Right ventricle myocardium inferior (tissue), 1 donor: Measurements from ENCODE around the gene TTC16. TPM values are rescaled to one million over a fixed set of nuclear protein-coding genes. Genes with fewer than 3 reads are reported as not detected.

Source experiments
- ATAC-seq: fragments of 200-7000 bp; cut with Tn5 transposase; one replicate; pipeline ENCODE4 v1.9.1; 2020; ENCODE audit warnings: mild to moderate bottlenecking, moderate library complexity
- DNase-seq: peaks from one replicate; pipeline ENCODE4 v3.0.0; 2021; ENCODE audit errors: missing footprints
- intact Hi-C: fragments of 100-400 bp; cut with DNase I; formaldehyde crosslinking; loops from one replicate; pipeline ENCODE4 v1.11.0; 2022
- total RNA-seq: library from RNA; stranded (reverse); fragmentation: NEBNext Ultra II Directional; extraction: Animal tissue kit (Norgen Biotek cat#: 25700); gene quantifications from one replicate; pipeline ENCODE4 v1.2.1, GENCODE V29; 2021
- donor health status: DM: no; HTN: yes; CAD: no; lungs with severe emphysema.

Gene TTC16
- total RNA-seq, 1 donor from 2014 or later: 0.30 TPM

DNA sequence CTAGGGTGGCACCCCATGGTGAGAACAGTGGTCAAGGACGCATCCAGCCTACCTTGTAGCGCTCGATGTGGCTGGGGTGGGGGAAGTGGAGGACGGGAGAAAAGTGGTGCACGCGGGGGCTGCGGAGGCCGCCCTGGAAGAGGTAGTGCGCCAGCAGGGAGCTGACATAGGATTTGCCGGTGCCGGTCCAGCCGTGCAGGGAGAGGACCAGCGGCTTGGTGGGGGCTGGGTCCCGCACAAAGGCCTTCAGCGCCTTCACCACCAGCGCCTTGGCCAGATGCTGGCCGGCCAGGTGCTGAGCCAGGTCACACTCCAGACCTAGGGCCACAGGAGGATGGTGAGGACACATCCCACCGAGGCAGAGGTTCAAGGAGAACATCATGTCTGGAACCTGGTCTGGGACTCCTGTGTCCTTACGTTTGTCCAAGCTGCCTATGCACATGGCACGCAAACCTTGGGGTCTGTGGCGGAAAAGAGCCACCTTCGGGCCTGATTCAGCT is 18.4 kb downstream of the TTC16 start:
- intact Hi-C loops: loop anchor here (1.0 to 2.0 kb wide), 2 partner anchors 136 to 147 kb away; no protein-coding TSS in a partner anchor
- ATAC-seq: no peak
- DNase-seq: no peak

DNA sequence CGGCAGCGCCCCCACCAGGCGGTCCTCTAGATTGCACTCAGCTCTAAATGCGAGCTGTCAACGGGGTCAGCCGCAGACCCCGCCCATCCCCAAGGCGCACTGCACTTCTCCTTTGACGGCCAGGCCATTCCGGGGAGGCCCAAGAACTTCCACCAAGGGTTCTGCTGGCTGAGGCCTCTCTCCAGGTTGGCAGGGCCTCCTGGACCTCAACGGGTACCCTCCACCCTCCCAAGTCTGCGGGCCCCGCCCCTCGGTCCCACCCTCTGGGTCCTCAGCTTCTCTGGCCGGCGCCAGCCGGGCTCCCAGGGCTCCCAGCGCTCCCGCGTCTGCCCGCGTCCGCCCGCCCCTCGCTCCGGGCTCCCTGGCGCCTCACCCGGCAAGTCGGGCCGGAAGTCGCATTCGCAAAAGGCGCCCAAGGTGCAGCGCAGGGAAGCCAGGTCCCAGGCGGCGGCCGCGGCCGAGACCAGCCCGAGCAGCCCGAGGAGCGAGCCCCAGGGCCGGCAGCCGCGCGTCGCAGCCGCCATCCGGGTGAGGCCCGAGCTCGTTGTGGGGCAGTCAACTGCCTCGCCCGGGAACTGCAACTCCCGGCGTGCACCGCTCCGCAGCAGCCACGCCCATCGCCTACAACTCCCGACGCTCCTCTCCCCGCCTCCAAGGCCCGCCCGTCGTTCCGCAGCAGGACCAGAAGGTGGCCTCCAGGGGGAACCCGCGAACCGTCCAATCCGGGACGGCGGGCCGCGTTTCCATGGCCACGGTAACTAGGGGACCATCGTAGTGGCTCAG is 19.1 kb downstream of the TTC16 start, which contains the start of gene TOR2A:
TOR2A (minus strand) TSS at position 548 of the 783 bp plus-strand sequence; CDS start at position 524, 24 bp downstream.
- intact Hi-C loops: loop anchor here (1.0 to 2.0 kb wide), 4 partner anchors 50 to 186 kb away; no protein-coding TSS in a partner anchor
- ATAC-seq: peak; percentile 96
- peak; percentile 99 for DNase-seq

GRCh38 chr9:127735530-127736185 is 19.8 kb downstream of the TTC16 start:
- intact Hi-C loops: loop anchor here (1.0 to 2.0 kb wide), 3 partner anchors 50 to 186 kb away; no protein-coding TSS in a partner anchor

DNA sequence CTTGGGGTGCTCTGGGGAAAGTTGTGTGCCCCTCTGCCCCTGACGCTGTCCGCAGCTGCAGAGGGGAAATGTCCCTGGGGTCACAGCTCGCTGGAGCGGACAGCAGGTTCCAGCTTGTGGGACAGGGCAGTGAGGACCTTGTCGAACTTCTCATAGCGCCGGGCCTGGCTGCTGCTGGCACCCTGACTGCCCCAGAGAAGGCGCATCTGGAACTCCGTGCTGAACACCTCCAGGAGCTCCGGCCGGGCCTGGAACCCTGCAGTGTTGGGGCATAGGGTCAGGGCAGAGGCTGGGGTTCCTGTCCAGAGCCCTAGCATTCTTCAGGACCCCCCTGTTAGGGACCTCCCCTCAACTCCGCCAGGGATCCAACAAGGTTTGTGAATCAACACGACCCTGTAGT is 22.8 kb downstream of the TTC16 start:
- intact Hi-C loops: no loop called here
- DNase-seq: no peak
- no peak for ATAC-seq

More at GRCh38 chr9:127735530-127736185, 19.8 kb downstream of the TTC16 start:
- ATAC-seq (no peak), DNase-seq (no peak)

DNA sequence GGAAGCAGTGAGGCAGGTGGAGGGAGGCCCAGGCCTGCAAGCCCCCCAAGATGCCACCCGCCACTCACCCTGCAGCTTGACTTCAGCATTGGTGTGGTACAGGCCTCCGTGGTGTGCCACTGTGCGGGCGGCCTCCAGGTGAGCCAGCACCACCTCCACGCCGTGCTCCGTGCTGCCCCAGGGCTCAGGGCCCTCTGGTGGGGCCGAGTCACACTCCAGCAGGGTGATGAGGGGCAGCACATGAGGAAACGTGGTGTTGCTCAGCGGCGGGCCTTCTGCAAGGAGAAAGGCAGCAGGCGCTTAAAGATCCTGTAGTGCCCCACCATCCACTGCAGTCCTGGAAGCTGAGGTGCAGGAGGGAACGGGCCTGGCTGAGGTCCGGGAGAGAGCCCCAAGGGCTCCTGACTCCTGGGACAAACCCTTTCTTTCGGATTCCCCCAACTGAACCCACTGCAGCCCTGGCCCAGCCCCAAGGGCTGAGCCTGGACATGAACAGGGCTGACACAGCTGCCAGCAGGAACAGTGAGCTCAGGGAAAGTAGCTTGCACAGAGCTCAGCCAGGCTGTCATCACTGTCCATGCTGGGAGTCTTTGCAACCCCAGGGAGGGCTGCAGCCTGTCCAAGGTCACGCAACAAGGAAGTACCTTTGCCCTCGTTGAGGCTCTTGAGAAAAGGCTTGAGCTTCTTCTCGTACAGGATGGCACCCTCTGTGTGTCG is 23.9 kb downstream of the TTC16 start:
- intact Hi-C loops: no loop called here
- ATAC-seq: peak; percentile 40
- peak; percentile 80 for DNase-seq

- DNase-seq: peak; percentile 86
- intact Hi-C loops: no loop called here
- peak; percentile 73 for ATAC-seq
Observed at GRCh38 chr9:127741831-127742434, 26.1 kb downstream of the TTC16 start.

GRCh38 chr9:127742435-127743088 is 26.7 kb downstream of the TTC16 start:
- ATAC-seq (no peak), DNase-seq (no peak)
- intact Hi-C loops: no loop called here

DNA sequence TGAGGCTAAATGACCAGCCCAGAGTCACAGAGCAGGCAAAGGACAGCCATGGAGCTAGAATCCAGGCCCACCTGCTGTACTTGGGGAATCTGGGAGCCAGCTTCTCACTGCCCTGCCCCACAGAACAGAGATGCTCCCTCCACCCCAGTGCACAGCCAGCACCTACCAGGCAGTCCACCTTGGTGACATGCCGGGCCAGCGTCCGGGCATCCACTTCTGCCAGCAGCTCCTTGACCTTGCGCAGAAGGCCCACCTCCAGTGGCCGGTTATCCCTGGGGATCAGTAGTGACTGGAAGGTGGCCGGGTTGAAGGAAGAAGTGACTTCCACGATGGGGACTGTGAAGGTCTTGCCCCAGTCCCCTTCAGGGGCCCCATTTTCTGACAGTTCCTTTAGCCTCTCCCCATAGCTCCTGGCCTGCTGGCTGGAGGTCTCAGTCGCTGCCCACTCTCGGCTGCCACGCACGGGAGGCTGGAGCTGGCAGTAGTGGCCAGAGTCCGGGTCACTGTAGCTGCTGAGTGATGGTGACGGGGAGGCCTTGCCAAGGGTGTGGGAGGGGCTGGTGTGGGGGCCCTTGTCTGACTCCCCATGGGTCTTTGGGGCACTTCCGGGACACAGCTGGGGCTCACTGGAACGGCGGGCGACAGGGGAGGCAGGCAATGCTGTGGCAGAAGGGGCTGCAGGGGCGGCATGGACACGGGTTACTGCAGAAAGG is 28.7 kb downstream of the TTC16 start:
- ATAC-seq: no peak
- intact Hi-C loops: no loop called here

DNA sequence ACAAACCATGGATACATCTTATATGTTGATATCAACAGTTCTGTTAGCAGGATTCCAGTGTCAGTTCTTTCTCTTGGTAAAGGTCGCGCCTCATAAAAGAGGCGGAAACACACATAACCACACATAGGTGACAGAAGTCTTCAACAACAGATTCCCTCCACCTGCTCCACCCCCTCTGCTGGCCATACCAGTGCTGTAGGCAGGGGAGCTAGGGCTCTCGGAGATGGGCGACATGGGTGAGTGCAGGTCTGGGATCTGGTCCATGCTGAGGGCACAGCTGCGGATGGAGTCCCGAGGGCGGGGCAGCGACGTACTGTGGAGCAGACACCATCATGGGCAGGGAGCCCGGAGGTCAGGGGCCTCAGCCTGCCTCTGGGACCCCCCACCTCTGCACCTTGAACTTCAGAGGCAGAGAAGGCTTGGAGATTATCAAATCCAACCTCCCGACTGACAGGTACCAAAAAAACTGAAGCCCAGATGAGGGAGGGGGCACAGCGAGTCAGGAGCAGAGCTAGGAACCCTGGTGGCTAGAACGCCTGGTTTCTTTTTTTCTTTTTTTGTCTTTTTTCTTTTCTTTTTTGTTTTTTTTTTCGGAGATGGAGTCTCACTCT is 31.2 kb downstream of the TTC16 start:
- no peak for ATAC-seq
- intact Hi-C loops: no loop called here
- DNase-seq: no peak

More for the DNA sequence above, 28.7 kb downstream of the TTC16 start:
- no peak for DNase-seq

DNA sequence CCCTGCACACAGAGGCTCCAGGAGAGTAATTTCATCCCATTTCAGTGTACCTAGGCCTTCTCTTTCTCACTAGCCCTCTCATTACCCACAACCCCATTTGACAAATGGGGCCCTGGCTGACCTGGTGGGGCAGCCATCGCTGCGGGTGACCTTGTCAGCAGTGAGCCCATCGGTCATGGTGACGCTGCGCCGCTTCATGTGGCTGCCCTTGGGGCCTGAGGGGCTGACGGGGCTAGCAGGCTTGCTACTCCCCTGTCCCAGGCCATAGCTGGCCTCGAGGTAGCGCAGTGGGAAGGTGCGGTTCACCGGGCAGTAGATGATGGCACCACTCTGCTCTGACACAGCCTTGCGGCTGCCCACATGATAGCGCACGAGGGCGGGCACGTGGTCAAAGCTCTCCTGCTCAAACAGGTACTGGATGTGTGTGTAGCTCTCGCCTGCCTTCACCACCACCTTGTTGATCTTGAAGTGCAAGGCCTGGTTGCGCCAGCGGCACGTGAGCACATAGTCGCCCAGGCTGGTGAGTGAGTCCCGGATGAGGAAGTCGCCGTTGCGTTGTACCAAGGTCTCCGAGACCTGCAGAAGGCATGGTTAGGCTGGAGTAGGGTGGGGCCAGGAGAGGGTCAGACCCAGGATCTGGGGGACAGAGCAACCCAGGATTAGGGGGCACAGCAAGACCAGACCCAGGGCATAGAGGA is 33.4 kb downstream of the TTC16 start:
- ATAC-seq (no peak), DNase-seq (no peak)
- intact Hi-C loops: no loop called here

DNA sequence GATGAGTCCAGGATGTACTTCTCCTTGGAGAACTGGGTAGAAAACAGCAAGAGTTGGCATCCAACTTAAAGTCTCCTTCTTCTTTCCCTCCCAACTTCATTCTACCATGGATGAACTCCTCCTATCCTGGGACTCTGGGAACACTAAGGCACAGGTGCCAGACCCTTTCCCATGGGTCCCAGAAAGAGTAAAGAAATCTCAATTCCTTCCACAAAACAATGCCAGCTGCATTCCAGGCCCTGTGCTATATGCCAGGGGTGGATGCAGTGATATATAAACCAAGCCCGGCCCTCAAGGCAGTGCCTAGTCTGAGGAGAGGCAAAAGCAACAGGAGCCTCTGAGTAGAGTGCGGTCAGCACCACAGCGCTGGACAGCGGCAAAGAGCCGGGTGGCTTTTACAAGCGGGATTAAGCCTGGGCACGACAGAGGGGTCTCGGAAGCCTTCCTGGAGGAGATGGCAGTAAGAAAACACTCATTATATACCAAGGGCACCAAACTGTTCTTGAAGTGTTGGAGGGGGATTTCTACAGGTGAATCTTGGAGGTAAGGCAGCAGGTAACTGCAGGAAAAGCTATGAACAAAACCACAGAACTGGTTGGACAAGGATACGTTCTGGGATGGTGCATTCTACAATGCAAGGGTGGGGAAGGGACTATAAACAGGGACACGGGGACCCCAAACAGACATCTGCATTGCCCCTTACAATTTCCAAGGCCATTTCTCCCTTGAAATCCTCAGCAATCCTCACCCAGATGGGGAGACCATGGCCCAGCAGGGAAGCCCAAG is 35.6 kb downstream of the TTC16 start:
- DNase-seq: no peak
- peak; percentile 47 for ATAC-seq
- intact Hi-C loops: no loop called here

DNA sequence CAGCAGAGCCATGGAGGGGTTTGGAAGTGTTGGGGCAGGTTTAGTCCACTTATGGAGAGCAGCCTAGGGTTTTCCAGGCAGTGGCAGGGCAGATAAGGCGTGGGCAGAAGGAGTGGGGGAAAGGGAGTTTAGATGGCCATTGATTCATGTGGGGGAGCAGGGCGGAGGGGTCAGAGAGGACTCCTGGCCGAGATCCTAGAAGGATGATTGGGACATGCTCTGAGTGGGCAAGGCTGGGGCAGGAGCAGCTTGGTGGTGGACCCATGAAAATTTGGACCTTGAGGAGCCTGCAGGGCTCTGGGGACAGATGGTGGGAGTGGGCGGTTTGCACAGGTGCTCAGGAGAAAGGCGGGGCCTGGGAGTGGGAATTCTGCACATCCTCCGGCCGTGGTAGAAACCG is 37.3 kb downstream of the TTC16 start:
- ATAC-seq: no peak
- no peak for DNase-seq
- intact Hi-C loops: no loop called here

DNA sequence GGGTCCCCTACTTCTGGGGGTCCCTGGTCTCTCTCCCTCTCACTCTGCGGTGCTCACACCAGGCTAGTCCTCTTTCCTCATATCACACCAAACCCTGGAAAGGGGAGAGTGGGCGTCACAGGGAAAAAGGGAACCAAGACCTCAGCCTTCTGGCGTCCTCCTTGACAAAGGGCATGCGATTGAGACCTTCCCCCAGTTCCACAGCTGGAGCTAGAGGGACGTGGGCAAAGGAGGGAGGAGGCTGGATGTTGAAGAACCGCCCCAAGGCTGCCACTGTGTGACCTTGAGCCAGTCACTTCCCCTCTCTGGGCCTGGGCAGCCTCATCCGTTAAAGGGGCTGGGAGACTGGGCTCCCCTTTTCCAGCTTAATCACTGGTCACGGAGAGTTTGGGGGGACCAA is 37.7 kb downstream of the TTC16 start:
- DNase-seq: no peak
- intact Hi-C loops: no loop called here

DNA sequence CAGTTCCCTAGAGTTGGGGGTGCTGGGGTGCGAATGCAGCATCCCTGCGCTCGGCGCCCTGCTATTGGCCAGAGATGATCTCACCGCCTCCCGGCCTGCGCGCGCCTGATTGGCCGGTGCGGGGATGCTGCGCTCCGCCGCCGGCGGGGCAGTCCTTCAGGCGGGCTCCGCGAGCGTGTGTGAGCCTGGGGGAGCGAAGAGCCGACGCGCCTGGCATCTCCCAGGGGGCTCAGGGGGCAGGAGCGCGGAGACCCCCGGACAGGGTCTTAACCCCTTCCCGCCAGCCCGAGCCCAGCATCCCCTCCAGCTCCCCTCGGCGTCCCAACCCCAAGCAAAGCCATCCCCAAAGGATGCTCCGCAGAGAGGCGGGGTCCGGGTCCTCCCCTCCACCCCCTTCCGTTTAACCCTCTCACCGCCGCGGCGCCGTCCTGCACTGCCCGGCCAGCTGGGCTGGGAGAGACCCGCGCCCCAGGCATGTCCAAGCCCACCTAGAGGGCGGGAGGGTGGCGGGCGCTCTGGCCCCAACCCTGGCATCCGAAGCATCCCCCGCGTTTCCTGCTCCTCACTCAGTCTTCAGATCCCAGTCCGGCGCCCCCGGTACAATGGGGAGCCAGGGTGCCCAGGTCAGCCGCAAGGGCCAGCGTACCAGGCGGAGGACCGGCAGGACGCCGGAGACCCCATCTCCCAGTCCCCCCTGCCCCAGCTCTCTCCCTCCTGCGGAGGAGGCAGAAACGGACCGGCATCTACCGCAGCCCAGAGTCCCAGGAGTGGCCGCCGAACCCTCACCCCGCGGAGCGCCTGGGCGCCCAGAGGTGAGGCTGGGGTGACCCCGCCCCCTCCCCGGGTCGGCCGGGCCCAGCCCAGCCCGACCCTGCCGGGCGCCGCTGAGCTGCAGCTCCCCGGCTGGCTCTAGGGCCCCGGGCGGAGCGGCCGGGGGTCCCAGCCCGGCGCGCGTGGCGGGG is 38.5 kb downstream of the TTC16 start:
- no peak for DNase-seq
- ATAC-seq: peak; percentile 26
- intact Hi-C loops: no loop called here

More for the DNA sequence above, 37.7 kb downstream of the TTC16 start:
- no peak for ATAC-seq
